GM12874 (cell line): ENCODE data around the gene SH2D2A.

Experiments
- TF ChIP-seq, protein P1 (sequence below): IDR thresholded peaks from 2 replicates; pipeline ENCODE4 v1.5.1; 2011; ENCODE audit warnings: low read depth, mild to moderate bottlenecking, control low read depth, low read length, moderate library complexity; ENCODE audit not compliant: insufficient read depth

SH2D2A gene

DNA sequence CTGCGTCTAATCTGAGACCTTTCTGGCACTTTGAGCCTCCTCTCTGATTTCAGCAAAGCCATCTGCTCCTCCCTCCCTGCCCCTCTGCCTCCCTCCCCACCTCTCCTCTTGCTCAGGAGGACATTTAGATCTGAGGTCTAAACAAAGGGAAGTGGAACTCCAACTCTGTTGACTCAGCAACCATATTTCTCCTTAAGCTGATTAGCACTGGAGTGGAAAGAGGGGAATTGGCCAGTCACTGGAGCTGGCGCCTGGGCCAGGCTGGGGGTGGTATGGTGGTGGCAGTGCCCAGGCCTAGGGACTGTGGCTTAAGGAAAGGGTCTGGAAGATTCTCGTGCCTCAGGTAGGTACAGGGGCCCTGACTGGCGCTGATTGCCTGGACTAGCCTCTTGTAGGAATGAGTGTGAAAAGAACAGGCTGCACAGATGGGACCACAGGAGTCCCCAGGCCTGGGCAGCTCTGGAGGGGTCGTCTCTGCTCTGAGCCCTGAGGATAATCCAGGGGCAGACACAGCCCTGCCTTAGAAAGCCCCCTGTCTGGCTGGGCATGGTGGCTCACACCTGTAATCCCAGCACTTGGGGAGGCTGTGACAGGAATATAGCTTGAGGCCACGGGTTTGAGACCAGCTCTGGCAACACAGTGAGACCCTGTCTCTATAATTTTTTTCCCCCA is 11.9 kb downstream of the SH2D2A start:
- TF ChIP-seq, protein P1, sequence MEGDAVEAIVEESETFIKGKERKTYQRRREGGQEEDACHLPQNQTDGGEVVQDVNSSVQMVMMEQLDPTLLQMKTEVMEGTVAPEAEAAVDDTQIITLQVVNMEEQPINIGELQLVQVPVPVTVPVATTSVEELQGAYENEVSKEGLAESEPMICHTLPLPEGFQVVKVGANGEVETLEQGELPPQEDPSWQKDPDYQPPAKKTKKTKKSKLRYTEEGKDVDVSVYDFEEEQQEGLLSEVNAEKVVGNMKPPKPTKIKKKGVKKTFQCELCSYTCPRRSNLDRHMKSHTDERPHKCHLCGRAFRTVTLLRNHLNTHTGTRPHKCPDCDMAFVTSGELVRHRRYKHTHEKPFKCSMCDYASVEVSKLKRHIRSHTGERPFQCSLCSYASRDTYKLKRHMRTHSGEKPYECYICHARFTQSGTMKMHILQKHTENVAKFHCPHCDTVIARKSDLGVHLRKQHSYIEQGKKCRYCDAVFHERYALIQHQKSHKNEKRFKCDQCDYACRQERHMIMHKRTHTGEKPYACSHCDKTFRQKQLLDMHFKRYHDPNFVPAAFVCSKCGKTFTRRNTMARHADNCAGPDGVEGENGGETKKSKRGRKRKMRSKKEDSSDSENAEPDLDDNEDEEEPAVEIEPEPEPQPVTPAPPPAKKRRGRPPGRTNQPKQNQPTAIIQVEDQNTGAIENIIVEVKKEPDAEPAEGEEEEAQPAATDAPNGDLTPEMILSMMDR, result no peak

DNA sequence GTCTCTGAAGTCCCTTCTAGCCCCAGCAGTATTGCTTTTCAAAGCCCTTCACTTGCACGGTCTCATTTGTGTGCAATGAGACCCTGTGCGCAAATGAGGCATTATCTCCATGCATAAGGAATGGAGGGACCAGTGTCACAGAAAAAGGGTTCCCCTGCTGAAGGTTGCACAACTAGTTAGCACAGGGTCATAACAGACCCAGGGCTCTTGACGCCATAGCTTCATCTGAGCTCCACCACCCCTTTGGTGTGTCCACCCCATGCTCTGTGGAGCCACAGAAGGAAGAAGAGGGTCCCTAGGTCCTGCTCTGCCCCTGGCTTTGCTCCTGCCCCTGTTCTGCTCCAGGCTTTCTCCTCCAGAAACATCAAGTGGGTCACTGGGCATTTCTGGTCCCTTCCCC is 12.6 kb downstream of the SH2D2A start:
- TF ChIP-seq, protein P1, result no peak

DNA sequence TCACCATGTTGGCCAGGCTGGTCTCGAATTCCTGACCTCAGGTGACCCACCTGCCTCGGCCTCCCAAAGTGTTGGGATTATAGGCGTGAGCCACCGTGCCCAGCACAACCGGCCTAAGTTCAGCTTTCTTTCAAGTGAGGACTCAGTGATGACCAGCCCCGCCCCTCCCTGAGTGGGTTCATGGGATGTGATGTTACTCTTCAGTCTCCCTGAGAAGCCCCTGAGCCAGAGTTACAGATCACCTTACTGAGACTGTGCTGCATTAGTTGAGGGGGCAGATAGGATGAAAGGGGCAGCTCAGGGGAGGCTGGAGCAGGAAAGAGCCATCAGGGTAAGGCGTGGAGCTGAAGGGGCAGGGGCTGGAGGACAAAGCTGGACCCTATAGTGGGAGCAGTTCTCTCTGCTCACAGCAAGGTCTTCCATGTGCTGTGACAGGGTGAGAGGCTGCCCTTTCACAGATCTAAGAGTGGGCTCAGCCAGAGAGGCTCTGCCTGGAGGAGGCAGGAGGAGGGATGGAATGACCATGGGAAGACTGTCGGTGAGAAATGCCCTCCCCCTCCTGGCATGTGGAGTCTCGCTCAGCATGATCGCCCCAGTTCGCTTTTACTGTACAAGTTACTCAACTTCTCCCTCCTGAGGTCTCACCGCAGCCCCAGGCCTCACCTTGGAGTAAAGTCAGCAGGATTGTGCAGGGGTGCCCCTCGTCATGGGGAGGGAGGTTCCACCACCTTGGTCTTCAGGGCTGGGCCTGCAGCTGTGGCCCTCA is 13.4 kb downstream of the SH2D2A start:
- TF ChIP-seq, protein P1, result no peak

DNA sequence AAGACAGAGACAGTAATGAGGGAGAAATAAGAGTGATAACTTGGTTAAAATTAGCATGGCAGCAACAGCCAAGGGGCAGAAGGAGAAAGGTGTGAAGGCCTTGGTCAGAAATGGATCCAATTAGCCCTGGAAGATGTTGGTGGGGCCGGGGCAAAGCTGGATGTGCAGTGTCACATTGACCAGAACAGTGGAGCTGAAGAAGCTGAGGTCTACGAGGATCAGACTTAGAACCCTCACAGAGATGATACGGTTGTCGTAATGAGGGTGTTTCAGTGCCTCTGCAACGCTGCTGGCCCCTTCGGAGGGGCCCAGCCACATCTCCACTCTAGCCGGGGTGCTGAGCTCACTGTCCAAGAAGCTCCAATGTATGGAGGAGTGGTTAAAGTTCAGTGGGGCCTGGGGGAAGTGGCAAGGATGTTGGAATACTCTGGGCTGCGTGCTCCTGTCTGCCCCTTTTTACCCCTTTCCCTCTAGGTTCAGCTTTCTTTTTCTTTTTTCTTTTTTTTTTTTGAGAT is 14.2 kb downstream of the SH2D2A start:
- TF ChIP-seq, protein P1, result no peak

GRCh38 chr1:156801409-156802121 is 15.1 kb downstream of the SH2D2A start:
- TF ChIP-seq, protein P1, result no peak

DNA sequence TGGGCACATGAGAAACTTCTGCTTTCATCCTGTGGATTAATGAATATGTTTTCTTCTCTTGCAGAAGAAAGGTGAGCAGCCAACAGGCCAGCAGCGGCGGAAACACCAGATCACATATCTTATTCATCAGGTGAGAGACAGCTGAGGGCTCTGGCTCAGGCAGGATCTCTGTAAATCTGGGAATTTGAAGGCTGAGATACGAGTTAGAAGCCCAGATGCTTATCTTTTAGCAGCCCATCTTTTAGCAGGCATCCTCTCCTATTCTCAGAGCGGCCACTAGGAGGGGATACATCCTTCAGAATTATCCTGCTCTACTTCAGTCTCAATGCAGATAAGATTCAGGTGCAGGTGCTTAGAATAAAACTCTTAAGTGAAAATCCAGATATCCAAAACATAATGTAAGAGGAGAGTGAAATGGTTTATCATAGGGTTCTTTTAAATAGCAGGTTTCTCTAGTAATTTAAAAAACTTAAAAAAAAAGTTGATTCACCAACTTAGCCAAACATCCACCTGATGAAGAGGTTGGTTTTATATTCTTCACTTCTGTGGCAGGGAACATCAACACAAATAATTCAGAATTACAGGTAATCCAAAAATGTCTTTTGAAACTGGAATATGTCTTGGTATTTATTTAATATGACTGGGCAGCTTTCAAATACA is 19.3 kb downstream of the SH2D2A start:
- TF ChIP-seq, protein P1, result peak; percentile 77
